GM19324 (cell line): ENCODE data around the gene WDFY3.
"Not testable (repeated sequence)": the region's sequence is repeated elsewhere in the genome, so short reads cannot be mapped to it uniquely, and the experiment has no call there.

ENCODE experiments used
- ATAC-seq: cut with Tn5 transposase; IDR thresholded peaks from one replicate; pipeline ENCODE4 v1.9.1; 2021; ENCODE audit warnings: mild to moderate bottlenecking, moderate library complexity; ENCODE audit not compliant: unreplicated experiment, low FRiP score

Gene WDFY3

GRCh38 chr4:84681486-84682274, 284.8 kb downstream of the WDFY3 start:
- no peak for ATAC-seq

GRCh38 chr4:84680956-84681355, 285.5 kb downstream of the WDFY3 start:
- no peak for ATAC-seq

- ATAC-seq = no peak
Observed at GRCh38 chr4:84678976-84679744, 287.3 kb downstream of the WDFY3 start.

- no peak for ATAC-seq
Observed at GRCh38 chr4:84677995-84678394, 288.5 kb downstream of the WDFY3 start.

- ATAC-seq = no peak
Observed at GRCh38 chr4:84677093-84677492, 289.4 kb downstream of the WDFY3 start.

- ATAC-seq = no peak
Observed at GRCh38 chr4:84673475-84674240, 292.8 kb downstream of the WDFY3 start.

GRCh38 chr4:84672177-84672576, 294.3 kb downstream of the WDFY3 start:
- no peak for ATAC-seq

- no peak for ATAC-seq
Observed at GRCh38 chr4:84669201-84669600, 297.3 kb downstream of the WDFY3 start.

- ATAC-seq = no peak
Observed at GRCh38 chr4:84666439-84666838, 300.1 kb downstream of the WDFY3 start.

- not testable (repeated sequence) for ATAC-seq
Observed at GRCh38 chr4:84664767-84665166, 301.7 kb downstream of the WDFY3 start.

- ATAC-seq = no peak
Observed at GRCh38 chr4:84661191-84661939, 305.1 kb downstream of the WDFY3 start.

GRCh38 chr4:84660606-84661005, 305.9 kb downstream of the WDFY3 start:
- ATAC-seq = no peak

- no peak for ATAC-seq
Observed at GRCh38 chr4:84652478-84652877, 314.0 kb downstream of the WDFY3 start.

GRCh38 chr4:84651499-84651898, 315.0 kb downstream of the WDFY3 start:
- no peak for ATAC-seq

GRCh38 chr4:84648863-84649647, 317.4 kb downstream of the WDFY3 start:
- ATAC-seq = no peak

- no peak for ATAC-seq
Observed at GRCh38 chr4:84648178-84648577, 318.3 kb downstream of the WDFY3 start.

GRCh38 chr4:84647312-84647884, 319.1 kb downstream of the WDFY3 start:
- ATAC-seq = no peak

- no peak for ATAC-seq
Observed at GRCh38 chr4:84644087-84644486, 322.4 kb downstream of the WDFY3 start.

GRCh38 chr4:84639145-84639544, 327.3 kb downstream of the WDFY3 start:
- ATAC-seq = no peak
